ENCODE results near the gene GOLIM4.

Gene GOLIM4

GRCh38 chr3:168073842-168074605 lies 21.7 kb downstream of the GOLIM4 start:
- no peak overlapping the region for H3K4me3 ChIP-seq (ENCODE audit: low read length)
- no peak for TF ChIP-seq CTCF (conservative IDR thresholded peaks at IDR 0.05; ENCODE audit: low read length)
- DNase-seq (ENCODE audit: low read depth) = peak; percentile 19

GRCh38 chr3:168072323-168072650 lies 23.4 kb downstream of the GOLIM4 start:
- H3K4me3 ChIP-seq (ENCODE audit: low read length) = no peak overlapping the region
- TF ChIP-seq CTCF (conservative IDR thresholded peaks at IDR 0.05; ENCODE audit: low read length) = no peak
- DNase-seq (ENCODE audit: low read depth) = peak; percentile 33

DNA sequence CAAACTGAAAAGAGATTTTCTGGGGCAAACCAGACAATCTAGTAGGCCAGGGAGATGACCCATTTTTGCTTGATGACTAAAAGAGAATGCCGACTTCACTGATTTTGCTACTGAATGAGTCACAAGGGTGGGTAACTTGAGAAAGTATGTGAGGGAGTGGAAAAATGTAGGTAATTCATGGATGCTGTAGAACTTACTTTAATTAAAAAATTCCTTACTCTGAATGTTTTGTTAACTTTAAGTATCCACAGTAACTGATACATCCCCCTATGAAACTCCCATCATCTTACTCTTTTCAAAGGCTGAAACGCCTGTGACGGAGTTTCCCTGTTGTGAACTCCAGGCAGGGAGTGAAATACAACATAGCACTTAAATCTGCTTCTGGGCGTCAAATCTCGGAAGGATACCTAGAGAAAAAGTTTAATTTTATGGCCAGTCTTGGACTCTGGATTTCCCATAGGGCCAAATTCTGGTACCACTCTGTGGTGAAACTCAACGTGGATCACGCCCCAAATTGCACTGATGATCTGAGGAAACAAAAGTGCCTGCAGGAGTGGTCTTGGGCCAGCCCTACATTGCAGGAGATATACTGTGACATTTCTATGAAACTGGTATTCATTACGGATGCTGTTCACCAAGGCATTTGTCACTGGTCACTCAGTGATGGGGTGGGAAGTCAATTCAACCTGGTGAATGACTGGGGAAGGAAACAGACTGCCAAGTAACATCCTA lies 24.0 kb downstream of the GOLIM4 start:
- H3K4me3 ChIP-seq (ENCODE audit: low read length) = no peak overlapping the region
- no peak for TF ChIP-seq CTCF (conservative IDR thresholded peaks at IDR 0.05; ENCODE audit: low read length)
- DNase-seq (ENCODE audit: low read depth) = peak; percentile 91

DNA sequence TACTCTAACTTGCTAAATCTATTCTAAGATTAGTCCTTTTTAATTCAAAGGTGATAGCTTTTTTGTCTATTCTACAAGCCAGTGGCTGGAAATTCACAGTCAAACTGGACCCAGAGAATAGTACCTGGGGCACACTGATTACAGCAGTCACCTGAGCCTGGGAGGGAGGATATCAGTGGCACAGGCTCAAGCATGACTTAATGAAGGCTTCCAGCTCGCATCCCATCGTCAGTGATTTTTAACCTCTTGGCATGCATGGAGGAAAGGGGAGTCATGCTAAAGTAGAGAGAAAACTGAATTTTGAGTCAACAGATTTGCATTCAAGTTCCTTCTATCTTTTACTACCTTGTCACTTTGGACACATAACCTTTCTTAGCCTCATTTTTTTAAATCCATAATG lies 24.8 kb downstream of the GOLIM4 start:
- no peak for TF ChIP-seq CTCF (conservative IDR thresholded peaks at IDR 0.05; ENCODE audit: low read length)
- H3K4me3 ChIP-seq (ENCODE audit: low read length) = no peak overlapping the region
- DNase-seq (ENCODE audit: low read depth) = peak; percentile 14

DNA sequence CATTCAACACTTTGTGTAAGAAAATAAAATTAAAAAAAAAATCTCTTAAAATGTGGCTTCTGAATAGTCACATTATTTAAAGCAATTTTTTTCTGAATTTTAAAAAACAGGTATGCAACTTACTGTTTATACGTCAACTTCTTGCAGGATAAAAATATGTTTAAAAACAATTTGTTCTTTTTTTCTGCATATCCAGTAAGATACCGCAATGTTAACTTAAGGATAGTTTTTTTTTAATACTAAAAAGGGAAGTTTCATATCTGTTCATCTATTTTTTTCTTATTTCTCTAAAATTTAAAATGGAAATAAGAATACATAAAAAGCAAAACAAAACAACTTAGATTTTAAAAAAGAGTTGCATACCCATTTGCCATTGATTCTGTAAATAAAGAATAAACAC lies 27.4 kb downstream of the GOLIM4 start:
- no peak overlapping the region for H3K4me3 ChIP-seq (ENCODE audit: low read length)
- TF ChIP-seq CTCF (conservative IDR thresholded peaks at IDR 0.05; ENCODE audit: low read length) = no peak
- no peak for DNase-seq (ENCODE audit: low read depth)

- no peak for TF ChIP-seq CTCF (conservative IDR thresholded peaks at IDR 0.05; ENCODE audit: low read length)
- no peak overlapping the region for H3K4me3 ChIP-seq (ENCODE audit: low read length)
- no peak for DNase-seq (ENCODE audit: low read depth)
Observed at GRCh38 chr3:168066882-168067281, 28.8 kb downstream of the GOLIM4 start.

DNA sequence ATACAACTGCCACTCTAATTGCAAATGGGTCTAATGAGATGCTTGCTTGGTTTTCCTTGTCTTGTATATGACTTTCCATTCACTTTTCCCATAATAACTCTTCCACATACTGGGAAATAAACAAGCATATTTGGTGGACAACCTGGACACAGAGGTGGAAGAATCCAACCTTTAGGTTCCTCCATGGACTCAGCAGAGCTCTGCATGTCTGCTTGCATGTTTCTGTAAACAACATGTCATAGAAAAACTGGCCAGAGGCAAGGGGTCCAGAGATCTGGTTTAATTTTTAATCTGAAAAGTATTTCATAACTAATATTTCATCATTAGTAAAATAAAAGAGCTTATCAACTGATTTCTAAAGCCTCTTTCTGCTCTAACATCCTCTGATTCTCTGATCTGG lies 30.2 kb downstream of the GOLIM4 start:
- H3K4me3 ChIP-seq (ENCODE audit: low read length) = no peak overlapping the region
- DNase-seq (ENCODE audit: low read depth) = no peak
- TF ChIP-seq CTCF (conservative IDR thresholded peaks at IDR 0.05; ENCODE audit: low read length) = no peak
